ENCODE data around the gene LDLRAD4.

LDLRAD4 gene

DNA sequence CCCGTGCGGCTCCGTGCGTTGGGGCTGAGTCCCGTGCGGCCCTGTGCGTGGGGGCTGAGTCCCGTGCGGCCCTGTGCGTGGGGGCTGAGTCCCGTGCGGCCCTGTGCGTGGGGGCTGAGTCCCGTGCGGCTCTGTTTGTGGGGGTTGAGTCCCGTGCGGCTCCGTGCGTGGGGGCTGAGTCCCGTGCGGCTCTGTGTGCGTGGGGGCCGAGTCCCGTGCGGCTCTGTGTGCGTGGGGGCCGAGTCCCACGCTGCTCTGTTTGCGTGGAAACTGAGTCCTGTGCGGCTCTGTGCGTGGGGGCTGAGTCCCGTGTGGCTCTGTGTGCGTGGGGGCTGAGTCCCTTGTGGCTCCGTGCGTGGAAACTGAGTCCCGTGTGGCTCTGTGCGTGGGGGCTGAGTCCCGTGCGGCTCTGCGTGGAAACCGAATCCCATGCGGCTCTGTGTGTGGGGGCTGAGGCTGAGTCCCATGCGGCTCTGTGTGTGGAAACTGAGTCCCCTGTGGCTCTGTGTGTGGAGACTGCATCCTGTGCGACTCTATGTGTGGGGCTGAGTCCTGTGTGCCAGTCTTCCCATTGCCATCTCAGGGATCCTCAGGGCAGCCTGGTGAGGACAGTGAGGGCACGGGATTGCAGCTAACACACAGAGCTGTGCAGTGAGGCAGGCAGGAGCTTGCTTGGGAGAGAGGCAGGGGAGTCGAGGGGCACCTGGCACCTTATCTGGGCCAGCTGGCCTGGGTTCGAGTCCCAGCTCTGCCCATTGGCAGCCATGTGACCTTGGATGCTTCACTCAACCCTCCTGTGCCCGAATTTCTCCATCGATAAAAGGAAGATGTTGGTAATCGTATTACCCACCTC lies 44.5 kb downstream of the LDLRAD4 start:
- no peak for DNase-seq (ENCODE audit: low read depth)
- no peak overlapping the region for H3K4me3 ChIP-seq (ENCODE audit: low read depth, low read length)
- TF ChIP-seq, protein P1, sequence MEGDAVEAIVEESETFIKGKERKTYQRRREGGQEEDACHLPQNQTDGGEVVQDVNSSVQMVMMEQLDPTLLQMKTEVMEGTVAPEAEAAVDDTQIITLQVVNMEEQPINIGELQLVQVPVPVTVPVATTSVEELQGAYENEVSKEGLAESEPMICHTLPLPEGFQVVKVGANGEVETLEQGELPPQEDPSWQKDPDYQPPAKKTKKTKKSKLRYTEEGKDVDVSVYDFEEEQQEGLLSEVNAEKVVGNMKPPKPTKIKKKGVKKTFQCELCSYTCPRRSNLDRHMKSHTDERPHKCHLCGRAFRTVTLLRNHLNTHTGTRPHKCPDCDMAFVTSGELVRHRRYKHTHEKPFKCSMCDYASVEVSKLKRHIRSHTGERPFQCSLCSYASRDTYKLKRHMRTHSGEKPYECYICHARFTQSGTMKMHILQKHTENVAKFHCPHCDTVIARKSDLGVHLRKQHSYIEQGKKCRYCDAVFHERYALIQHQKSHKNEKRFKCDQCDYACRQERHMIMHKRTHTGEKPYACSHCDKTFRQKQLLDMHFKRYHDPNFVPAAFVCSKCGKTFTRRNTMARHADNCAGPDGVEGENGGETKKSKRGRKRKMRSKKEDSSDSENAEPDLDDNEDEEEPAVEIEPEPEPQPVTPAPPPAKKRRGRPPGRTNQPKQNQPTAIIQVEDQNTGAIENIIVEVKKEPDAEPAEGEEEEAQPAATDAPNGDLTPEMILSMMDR (IDR thresholded peaks at IDR 0.05; ENCODE audit: low read depth, low read length, missing control alignments), result no peak
- in situ Hi-C loops (cut with HindIII; ENCODE audit: low sequenced_read_pairs), result no loop called here

DNA sequence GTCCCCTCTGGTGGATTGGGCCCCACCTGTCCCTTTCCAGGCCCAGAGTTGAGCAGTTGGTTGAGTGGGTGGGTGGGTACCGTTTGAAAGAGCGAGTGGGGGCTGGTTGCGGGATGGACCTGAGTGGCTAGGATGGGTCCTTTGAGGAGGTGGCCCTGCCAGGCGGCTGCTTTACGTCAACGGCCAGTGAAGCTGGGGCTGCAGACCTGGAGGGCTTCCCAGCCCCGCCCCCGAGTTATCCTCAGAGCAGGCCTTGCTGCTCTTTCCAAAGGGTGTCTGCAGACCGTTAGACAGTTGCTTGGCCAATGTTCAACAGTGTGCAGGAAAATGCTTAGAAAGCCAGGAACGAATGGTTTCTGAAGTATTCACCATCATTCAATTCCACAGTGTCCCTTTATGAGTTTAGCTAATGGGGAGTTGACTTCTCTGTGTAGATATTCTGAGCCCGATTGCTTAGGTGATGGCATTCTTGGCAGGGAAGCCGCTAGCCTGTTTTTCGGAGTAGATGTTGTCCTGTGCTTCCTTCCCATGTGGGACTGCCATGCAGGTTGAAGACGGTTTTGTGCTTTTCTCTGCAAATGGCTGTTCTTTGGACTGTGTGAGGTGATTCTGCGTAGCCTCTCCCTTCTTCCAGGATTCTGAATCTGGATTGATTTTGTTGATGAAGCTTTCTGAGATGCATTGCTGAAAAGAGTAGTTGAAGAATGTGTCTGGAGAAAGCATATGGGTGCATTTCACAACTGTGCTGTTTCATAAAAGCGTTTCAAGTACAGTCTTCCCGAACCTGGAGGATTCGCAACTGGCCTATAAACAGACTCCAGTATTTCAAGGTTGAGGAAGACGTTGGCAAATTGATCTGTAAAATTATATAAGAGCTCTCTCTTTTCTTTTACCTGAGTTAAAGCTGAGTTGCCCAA lies 45.8 kb downstream of the LDLRAD4 start:
- DNase-seq (ENCODE audit: low read depth), result no peak
- no peak overlapping the region for H3K4me3 ChIP-seq (ENCODE audit: low read depth, low read length)
- TF ChIP-seq, protein P1 (IDR thresholded peaks at IDR 0.05; ENCODE audit: low read depth, low read length, missing control alignments), result no peak
- in situ Hi-C loops (cut with HindIII; ENCODE audit: low sequenced_read_pairs), result no loop called here

DNA sequence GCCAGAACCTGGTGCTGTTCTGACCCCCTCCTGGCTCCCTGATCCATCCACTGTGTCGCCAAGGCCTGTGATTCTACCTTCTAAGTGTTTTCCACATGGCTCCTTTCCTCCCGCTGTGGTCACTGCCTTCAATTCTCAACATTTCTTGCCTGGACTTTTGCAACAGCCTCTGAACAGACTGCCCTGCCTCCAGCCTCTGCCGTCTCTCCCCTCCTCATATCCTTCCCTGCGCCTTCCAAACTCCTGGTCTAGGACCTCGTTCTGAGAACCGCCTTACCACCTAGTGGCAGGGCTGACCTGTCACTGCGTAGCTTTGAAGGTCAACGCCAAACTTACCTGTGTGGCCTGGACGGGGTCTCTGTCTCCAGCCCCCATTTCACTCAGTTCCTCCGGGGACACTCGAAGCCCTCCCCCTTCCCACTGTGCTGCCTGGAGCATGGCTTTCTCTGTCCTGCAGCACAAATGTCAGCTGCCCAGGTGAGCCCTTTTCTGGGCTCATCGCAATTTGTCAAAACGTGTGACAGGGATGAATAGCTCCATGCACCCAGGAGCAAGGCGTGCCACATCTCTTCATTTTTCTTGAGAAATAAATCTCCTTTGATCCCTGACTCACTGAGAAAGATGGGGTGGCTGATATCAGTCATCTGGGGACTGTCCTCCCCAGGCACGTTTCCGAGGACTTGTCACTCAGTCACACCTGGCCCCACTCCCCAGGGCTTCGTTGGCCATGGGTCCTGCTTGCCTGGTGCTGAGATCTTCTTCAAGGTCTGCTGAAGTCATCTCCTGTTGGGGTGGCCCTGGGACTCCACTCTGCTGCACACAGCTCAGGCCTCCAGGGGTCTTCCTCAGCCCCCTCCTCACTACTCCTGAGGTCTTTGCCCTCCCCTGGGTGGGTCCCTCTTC lies 46.7 kb downstream of the LDLRAD4 start:
- in situ Hi-C loops (cut with HindIII; ENCODE audit: low sequenced_read_pairs), result no loop called here
- TF ChIP-seq, protein P1 (IDR thresholded peaks at IDR 0.05; ENCODE audit: low read depth, low read length, missing control alignments), result no peak
- DNase-seq (ENCODE audit: low read depth), result no peak
- H3K4me3 ChIP-seq (ENCODE audit: low read depth, low read length), result no peak overlapping the region

DNA sequence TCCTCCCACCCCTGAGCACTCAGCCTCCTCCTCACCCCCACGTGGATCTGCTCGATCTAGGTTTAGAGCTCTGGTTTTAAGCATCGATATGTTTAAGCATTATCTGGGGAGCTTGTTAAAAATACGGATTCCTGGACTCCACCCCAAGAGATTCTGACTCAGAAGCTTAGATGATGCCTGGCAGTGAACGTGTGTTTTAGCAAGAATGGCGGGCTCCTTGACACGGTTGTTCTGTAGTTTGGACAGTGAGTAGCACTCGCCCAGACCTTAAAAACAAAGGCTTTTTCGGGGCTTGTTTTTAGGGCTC lies 47.3 kb downstream of the LDLRAD4 start:
- TF ChIP-seq, protein P1 (IDR thresholded peaks at IDR 0.05; ENCODE audit: low read depth, low read length, missing control alignments), result no peak
- no peak overlapping the region for H3K4me3 ChIP-seq (ENCODE audit: low read depth, low read length)
- in situ Hi-C loops (cut with HindIII; ENCODE audit: low sequenced_read_pairs), result no loop called here
- no peak for DNase-seq (ENCODE audit: low read depth)

DNA sequence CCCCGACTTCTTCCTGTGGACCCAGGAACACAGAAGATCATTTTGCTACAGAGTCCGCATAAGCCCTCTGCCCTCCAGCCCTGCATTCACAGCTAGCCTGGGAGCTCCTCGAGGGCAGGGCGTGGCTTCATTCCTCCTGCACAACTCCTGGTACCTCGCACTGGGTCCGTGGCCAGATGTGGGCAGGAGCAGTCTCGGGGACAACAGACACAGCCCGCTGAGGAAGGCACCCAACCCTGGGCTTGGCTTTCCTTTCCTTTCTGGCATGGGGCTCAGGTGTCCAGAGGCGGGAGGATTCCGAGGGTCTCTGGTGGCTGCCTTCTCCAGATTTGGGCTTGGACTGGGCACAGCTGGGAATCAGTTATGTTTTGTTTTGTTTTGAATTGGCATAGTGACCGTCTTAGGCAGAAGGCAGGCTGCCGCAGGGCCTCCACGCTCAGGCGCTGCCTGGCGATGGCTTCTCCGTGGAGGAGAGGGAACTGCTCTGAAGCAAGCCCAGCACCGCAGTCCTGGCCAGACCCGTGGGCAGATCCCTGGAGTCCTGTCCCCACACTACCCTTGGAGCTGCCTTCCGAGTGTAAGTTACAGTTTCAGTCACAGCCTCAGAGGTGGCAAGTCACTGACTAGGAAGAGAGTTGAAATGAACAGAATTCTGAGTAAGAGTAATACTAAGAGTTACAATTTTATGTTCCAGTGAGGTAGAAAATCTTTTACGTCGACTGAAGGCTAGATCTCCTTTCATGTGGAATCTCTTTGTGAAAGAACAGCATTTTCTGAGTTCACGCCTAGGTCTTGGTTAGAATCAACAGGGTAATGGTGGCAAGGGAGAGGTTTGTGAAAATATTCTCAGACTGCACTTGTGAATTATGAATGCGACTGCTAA lies 47.9 kb downstream of the LDLRAD4 start:
- in situ Hi-C loops (cut with HindIII; ENCODE audit: low sequenced_read_pairs), result no loop called here

More for the DNA sequence above, 47.9 kb downstream of the LDLRAD4 start:
- no peak for DNase-seq (ENCODE audit: low read depth)
- TF ChIP-seq, protein P1 (IDR thresholded peaks at IDR 0.05; ENCODE audit: low read depth, low read length, missing control alignments), result no peak
- no peak overlapping the region for H3K4me3 ChIP-seq (ENCODE audit: low read depth, low read length)

Measured in astrocyte of the cerebellum (primary cell).